ENCODE measurements around the gene ARHGAP31.
"Not testable (repeated sequence)": the region's sequence is repeated elsewhere in the genome, so short reads cannot be mapped to it uniquely, and the experiment has no call there.

Gene ARHGAP31

DNA sequence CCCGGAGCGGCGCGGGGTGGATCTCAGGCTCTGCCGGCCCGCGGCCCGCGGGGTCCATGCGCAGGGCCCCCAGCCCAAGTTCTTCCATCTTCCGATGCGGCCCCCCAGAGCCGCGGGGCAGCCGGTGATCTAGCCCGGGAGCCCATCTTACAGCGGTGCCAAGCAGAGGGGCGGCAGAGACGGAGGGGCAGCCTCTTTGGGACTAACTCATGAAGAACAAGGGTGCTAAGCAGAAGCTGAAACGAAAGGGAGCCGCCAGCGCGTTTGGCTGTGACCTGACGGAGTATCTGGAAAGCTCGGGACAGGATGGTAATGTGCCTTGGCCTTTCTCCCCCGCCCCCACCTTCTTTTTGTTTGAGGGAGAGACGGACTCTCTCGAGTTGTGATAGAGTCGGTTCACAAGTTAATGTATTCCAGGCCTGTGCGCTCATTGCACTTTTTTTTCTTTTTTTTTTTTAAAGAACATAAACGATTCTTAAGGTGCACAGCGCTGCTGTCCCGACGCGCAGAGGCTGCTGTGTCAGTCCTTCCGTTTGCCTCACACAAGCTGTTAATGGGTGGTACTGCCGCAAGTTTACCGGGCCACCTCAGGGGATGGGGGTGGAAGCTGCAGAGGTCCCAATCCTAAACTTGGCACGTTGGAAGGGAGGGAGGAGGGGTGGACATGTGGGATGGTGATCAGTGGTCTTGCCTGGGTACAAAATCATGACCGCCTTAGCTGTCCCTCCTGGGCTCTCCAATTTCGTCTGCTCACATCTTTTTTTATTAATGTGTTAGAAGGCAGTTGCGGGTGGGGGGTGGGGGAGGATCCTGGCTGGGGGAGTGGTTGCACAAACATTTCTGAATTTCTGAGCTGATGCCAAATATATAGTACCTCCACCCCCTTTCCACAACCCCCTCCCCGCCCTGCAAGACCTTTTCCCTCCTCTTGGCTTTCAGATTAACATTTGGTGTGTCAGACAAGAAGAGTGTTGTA, 801 bp downstream of the ARHGAP31 start:
- DNase-seq = peak in 16 of 56 donors; percentile 15 to 56 (median 39)

GRCh38 chr3:119295816-119296726, 1.9 kb downstream of the ARHGAP31 start:
- DNase-seq = no peak

GRCh38 chr3:119296727-119297122, 2.5 kb downstream of the ARHGAP31 start:
- DNase-seq = no peak

- DNase-seq = peak in 2 of 56 donors; percentile 4 to 17
Measured at GRCh38 chr3:119297169-119297568, 3.0 kb downstream of the ARHGAP31 start.

DNA sequence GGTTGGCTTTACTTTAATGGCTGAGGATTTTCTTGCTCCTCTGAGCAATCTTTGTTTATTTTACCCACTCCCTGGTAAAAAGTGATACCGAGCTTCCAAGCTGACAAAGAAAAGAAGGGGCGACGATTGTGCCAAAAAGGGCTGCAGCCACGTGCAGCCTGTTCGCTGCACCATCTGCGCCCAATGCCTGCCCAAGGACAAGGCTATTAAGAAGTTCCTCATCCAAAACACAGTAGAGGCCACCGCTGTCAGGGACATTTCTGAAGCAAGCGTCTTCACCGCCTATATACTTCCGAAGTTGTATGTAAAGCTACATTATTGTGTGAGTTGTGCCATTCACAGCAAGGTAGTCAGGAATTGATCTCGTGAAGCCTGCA, 4.4 kb downstream of the ARHGAP31 start:
- no peak for DNase-seq

- peak in 7 of 56 donors; percentile 14 to 42 (median 17) for DNase-seq
Measured at GRCh38 chr3:119300991-119301391, 6.8 kb downstream of the ARHGAP31 start.

GRCh38 chr3:119301662-119302061, 7.5 kb downstream of the ARHGAP31 start:
- DNase-seq = peak in 3 of 56 donors; percentile 6 to 35 (median 9)

- peak in 2 of 56 donors; percentile 6 to 11 for DNase-seq
Measured at GRCh38 chr3:119302697-119303551, 8.7 kb downstream of the ARHGAP31 start.

GRCh38 chr3:119304201-119304713, 10.1 kb downstream of the ARHGAP31 start:
- no peak for DNase-seq

GRCh38 chr3:119305286-119305685, 11.1 kb downstream of the ARHGAP31 start:
- DNase-seq = no peak

DNA sequence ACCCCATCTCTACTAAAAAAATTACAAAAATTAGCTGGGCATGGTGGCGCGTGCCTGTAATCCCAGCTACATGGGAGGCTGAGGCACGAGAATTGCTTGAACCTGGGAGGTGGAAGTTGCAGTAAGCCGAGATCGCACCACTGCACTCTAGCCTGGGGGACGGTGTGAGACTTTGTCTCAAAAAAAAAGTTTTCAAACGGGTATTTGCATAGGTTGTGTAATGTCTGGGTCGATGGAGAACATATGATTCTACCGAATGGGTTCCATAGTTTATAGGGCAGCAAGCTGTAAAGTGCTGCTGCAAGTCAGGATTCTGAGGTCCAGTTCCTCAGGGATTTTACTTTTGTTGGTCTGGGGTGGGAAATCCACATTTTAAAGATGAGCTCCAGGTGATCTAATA, 12.2 kb downstream of the ARHGAP31 start:
- DNase-seq = not testable (repeated sequence)

GRCh38 chr3:119308355-119308754, 14.2 kb downstream of the ARHGAP31 start:
- DNase-seq = no peak

GRCh38 chr3:119309591-119309990, 15.4 kb downstream of the ARHGAP31 start:
- no peak for DNase-seq

GRCh38 chr3:119310071-119310470, 15.9 kb downstream of the ARHGAP31 start:
- peak in 2 of 56 donors; percentile 8 to 15 for DNase-seq

GRCh38 chr3:119311081-119311925, 17.1 kb downstream of the ARHGAP31 start:
- no peak for DNase-seq

DNA sequence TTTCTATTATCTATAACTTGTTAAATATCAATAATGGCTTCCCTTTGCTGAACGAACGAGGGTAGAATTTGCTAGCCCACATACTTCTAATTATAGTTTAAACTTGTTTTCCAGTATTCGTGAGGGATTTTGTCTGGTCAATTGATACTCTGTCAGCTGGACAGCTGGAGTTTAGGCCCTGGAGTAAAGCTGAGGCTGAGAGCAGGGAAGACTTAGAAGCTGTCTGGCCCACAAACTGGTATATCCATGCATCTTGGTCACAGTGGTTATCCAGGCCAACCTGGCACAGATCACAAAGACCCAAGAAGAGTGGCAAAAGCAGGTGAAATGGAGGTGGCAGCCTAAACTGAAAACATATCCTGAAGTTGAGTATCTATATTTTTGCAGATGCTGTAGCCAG, 19.3 kb downstream of the ARHGAP31 start:
- DNase-seq = no peak

DNA sequence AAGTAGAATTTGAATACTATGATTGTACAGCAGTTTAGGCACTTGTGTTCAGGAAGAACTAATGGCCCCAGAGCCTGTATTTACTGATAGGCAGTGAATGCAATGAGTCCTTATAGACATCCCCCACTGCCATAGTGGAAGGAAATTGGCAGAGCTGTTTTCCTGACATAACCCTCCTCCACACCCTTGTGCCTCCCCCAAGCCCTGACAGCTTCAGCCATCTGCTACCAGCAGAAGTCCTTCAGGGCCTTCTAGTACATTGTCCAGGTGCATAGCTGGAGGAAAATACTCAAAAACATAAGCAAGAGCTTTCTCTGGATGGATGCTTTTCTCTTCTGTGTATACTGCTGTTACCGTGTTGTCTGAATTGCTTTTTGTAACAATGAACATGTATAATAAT, 20.6 kb downstream of the ARHGAP31 start:
- no peak for DNase-seq

GRCh38 chr3:119315600-119316312, 21.6 kb downstream of the ARHGAP31 start:
- no peak for DNase-seq

GRCh38 chr3:119316313-119316670, 22.1 kb downstream of the ARHGAP31 start:
- no peak for DNase-seq
